Brain microvascular endothelial cell (primary cell): Measurements from ENCODE around the gene CYP2W1.

Experiments
- DNase-seq: peaks from one replicate; pipeline ENCODE4 v3.0.0-alpha.2; 2020
- H3K27ac ChIP-seq: fragments of 250-450 bp; sonication (Bioruptor Pico); 2 replicates; pipeline ENCODE4 v1.5.1; 2020; ENCODE audit warnings: mild to moderate bottlenecking, moderate library complexity
- H3K27me3 ChIP-seq: fragments of 250-450 bp; sonication (Bioruptor Pico); replicated peaks from 2 replicates; pipeline ENCODE4 v1.5.1; 2020; ENCODE audit warnings: mild to moderate bottlenecking
- H3K36me3 ChIP-seq: fragments of 250-450 bp; sonication (Bioruptor Pico); replicated peaks from 2 replicates; pipeline ENCODE4 v1.5.1; 2020; ENCODE audit warnings: mild to moderate bottlenecking
- H3K4me3 ChIP-seq: 2 replicates; pipeline ENCODE4 v1.5.1; 2011; ENCODE audit warnings: low read depth, mild to moderate bottlenecking, control low read depth, low read length, moderate library complexity
- in situ Hi-C: cut with HindIII; loops from 2 replicates; pipeline ENCODE4 v1.10.0; 2017; ENCODE audit warnings: low sequenced_read_pairs, low pct_ligation_motif_present
- TF ChIP-seq, protein P1 (sequence below): IDR thresholded peaks from 2 replicates; pipeline ENCODE4 v1.5.1; 2011; ENCODE audit warnings: low read depth, mild to moderate bottlenecking, moderate library complexity, low read length, control low read depth, inconsistent platforms; ENCODE audit errors: missing control alignments

The CYP2W1 gene

DNA sequence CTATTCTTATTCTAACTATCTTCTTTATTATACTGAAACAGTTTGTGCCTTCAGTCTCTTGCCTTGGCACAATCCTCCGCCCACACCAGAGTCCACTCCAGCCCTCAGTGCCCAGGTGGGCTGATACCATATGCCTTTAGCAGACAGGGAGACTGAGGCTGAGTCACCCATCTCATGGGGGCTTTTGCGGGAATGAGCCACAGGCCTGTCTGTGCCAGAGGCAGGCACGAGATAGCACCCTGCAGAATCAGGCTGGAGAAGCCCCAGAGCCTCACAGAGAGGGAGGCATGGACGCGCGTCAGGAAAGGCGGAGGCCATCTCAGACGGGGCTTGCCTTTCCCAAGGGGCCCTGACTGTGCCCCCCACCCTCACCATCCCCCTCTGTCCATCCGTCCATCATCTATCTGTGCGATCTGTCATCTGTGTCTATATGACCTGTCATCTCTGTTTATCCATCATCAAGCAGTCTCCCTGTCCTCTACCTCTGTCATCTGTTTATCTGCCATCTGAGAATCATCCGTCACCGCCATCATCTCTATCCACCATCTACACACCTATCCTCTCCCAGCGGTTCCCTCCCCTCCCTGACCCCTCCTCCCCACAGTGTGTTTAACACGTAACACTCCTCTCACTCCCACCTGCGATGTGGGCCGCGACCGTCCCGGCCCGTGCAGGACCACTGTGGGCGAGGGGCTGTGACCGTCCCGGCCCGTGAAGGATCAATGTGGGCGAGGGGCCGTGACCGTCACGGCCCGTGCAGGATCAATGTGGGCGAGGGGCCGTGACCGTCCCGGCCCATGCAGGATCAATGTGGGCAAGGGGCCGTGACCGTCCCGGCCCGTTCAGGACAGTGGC is 21.2 kb upstream of the CYP2W1 start:
- TF ChIP-seq, protein P1, sequence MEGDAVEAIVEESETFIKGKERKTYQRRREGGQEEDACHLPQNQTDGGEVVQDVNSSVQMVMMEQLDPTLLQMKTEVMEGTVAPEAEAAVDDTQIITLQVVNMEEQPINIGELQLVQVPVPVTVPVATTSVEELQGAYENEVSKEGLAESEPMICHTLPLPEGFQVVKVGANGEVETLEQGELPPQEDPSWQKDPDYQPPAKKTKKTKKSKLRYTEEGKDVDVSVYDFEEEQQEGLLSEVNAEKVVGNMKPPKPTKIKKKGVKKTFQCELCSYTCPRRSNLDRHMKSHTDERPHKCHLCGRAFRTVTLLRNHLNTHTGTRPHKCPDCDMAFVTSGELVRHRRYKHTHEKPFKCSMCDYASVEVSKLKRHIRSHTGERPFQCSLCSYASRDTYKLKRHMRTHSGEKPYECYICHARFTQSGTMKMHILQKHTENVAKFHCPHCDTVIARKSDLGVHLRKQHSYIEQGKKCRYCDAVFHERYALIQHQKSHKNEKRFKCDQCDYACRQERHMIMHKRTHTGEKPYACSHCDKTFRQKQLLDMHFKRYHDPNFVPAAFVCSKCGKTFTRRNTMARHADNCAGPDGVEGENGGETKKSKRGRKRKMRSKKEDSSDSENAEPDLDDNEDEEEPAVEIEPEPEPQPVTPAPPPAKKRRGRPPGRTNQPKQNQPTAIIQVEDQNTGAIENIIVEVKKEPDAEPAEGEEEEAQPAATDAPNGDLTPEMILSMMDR = no peak
- in situ Hi-C loops = no loop called here
- no peak overlapping the region for H3K27ac ChIP-seq
- H3K36me3 ChIP-seq = peaks cover 5% of the 10 kb centered on the region
- no peaks in the 10 kb centered on the region for H3K27me3 ChIP-seq
- no peak overlapping the region for H3K4me3 ChIP-seq
- DNase-seq = no peak

DNA sequence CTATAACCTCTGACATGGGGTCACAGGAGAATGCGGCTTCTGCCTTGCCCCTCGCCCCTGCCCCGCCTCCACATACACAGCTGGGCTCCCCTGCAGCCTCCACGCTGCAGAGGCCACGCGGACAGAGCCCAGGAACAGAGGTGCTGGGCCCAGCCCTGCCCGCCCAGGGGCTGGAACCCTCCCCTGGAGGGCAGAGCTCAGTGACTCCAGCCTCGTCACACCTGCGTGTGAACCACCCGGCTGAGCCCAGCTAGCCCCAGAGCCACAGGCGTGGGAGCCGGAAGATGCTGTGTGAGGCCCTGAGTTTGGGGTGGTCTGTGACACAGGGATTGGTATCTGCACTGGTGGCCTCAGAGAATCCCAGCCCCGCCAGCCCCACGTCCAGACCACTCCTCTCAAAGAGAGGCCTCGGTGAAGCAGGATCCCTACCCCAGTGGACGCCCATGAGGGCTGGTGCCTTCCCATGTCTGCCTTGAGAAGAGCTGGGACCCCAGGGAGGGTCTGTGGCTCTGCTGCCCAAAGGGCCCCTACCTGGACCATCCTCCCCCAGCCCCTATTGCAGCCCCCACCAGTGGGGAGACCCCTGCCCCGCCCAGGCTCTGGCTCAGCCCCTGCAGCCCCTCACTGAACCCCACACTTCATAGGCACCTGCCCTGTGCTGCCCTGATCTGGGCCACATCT is 20.4 kb upstream of the CYP2W1 start:
- no peak for DNase-seq
- in situ Hi-C loops = no loop called here
- Histone ChIP-seq H3K4me3 (no peak overlapping the region), H3K27me3 (no peaks in the 10 kb centered on the region), H3K27ac (no peak overlapping the region), H3K36me3 (peaks cover 10% of the 10 kb centered on the region)
- TF ChIP-seq, protein P1 = no peak

DNA sequence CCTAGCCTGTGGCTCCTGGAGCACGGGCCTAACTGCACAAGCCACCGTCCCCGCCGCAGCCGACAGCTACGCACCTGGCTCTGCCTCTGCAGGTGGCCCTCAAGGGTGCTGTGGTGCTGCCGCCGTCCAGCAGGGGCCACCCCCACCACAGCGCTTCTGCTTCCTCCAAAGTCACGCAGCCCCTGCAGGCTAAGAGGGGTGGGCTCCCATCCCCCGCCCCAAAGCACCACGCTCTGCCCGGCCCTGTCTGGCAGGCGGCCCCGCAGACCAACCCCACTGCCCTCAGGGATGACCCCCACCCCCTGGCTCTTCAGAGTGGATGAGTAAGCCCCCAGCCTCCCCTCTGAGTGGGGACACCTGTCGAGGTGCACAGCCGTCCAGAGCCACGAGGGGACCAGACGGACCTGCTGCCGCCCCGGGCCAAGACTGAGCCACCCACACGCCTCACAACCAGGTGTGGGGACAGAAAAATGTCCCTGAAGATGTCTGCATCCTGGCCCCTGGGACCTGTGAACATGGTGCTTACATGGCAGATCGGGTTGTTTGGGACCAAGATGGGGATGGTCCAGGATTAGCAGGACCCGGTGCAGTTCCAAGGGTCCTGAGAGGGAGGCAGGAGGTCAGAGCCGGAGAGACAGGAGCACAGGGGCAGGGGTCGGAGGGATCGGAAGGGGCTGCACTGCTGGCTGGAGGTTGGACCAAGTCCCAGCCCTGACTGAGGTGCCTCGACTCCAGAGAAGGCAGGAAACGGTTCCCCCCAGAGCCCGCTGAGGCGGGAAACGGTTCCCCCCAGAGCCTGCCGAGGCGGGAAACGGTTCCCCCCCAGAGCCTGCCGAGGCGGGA is 19.5 kb upstream of the CYP2W1 start:
- no peak for DNase-seq
- in situ Hi-C loops = no loop called here
- Histone ChIP-seq H3K27me3 (no peaks in the 10 kb centered on the region), H3K27ac (no peak overlapping the region), H3K36me3 (peaks cover 19% of the 10 kb centered on the region), H3K4me3 (no peak overlapping the region)
- TF ChIP-seq, protein P1 = no peak

DNA sequence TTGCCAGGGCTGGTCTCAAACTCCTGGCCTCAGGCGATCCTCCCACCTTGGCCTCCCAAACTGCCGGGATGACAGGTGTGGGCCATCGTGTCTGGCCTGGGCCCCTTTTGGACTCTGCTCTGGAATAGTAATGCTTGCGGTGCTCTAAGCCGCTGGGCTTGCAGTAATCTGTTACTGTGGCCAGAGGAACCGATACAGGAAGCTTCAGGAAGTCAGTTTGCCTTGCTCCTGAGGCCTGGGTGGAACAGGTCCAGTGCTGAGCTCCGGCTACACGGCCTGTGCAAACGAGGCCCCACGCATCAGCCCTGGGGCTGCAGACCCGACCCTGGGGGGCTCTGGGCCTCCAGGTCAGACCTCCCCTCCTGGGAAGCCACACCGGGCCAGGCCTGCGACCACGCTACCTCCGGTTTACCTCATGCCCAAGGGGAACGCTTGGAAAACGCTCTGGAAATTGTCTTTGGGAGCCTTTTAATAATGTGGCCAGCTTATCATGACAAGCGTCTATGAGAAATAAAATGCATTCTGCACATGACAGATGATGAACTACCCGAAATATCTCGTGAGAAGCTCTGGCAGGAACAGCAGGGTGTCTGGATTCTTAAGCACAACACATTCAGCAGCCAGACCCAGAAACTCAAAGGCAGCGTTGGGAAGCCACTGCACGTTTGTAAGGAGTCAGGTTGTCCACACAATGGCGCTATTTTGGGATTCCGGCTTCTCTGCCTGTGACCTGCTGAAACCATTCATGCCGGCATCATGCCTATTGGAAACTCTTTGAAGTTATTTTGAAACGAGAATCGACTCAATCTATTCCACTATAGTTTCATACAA is 18.4 kb upstream of the CYP2W1 start:
- peak; percentile 82 for DNase-seq
- no peak overlapping the region for H3K4me3 ChIP-seq
- TF ChIP-seq, protein P1 = peak; percentile 55
- no peaks in the 10 kb centered on the region for H3K27me3 ChIP-seq
- in situ Hi-C loops = no loop called here
- peaks cover 28% of the 10 kb centered on the region for H3K36me3 ChIP-seq
- H3K27ac ChIP-seq = peak overlapping the region; percentile 46
